Testis (tissue), 3 donors: ENCODE results near the gene MROH2A. TPM values are rescaled to one million over a fixed set of nuclear protein-coding genes. Genes with fewer than 3 reads are reported as not detected.

ENCODE experiments used
- DNase-seq: peaks from one replicate; pipeline ENCODE4 v3.0.0-alpha.2; 2019
- H3K27ac ChIP-seq, 2 donors: fragments of 200-600 bp; sonication (generic); one replicate each; pipeline ENCODE4 v1.5.1; 2019
- H3K27me3 ChIP-seq: fragments of 200-600 bp; sonication (generic); one replicate; pipeline ENCODE4 v1.5.1; 2019
- H3K36me3 ChIP-seq: fragments of 200-600 bp; sonication (generic); one replicate; pipeline ENCODE4 v1.5.1; 2017; ENCODE audit warnings: low read depth; ENCODE audit errors: missing control alignments
- H3K4me1 ChIP-seq: fragments of 200-600 bp; sonication (generic); one replicate; pipeline ENCODE4 v1.5.1; 2019
- H3K4me3 ChIP-seq, 2 donors: fragments of 200-600 bp; sonication (generic); one replicate each; pipeline ENCODE4 v1.5.1; 2017 to 2019
- H3K9me3 ChIP-seq: fragments of 200-600 bp; sonication (generic); one replicate; pipeline ENCODE4 v1.5.1; 2017
- POLR2A ChIP-seq: fragments of 450-650 bp; IDR thresholded peaks from one replicate; pipeline ENCODE4 v1.6.1; 2017; ENCODE audit warnings: antibody characterized with exemption, mild to moderate bottlenecking, moderate library complexity
- WGBS, 2 donors: methylation state at CpG; one replicate each; pipeline ENCODE4 v1.1.5; 2018; 5-methylcytosine and 5-hydroxymethylcytosine counted together
- intact Hi-C: fragments of 100-400 bp; cut with DNase I; formaldehyde crosslinking; loops from one replicate; pipeline ENCODE4 v1.15.1; 2023; ENCODE audit warnings: low total_unique reads
- polyA plus RNA-seq: library from polyadenylated mRNA; stranded (reverse); fragments of 350-450 nt; fragmentation: Illumina TruSeq; extraction: RNeasy Lipid Tissue Mini Kit (QIAGEN cat#74804); gene quantifications from one replicate; pipeline ENCODE4 v1.2.3, GENCODE V29; 2014; ENCODE audit warnings: low read depth, low replicate concordance; ENCODE audit not compliant: insufficient read depth
- total RNA-seq, 2 donors: library from RNA; depleted of rRNA; stranded (reverse); fragments of >200 nt; gene quantifications; one replicate each; pipeline ENCODE4 v1.2.3, GENCODE V29; 2016
- TF ChIP-seq, protein P1 (sequence below), 3 experiments: fragments of 450-650 bp in 2 of 3; fragments of 200-600 bp in 1 of 3; sonication (generic) in 1 of 3; IDR thresholded peaks; one replicate each; pipeline ENCODE4 v1.5.1; 2016 to 2019; ENCODE audit warnings: antibody characterized with exemption in 3 of 3, mild to moderate bottlenecking in 2 of 3, moderate library complexity in 1 of 3

MROH2A gene
- total and polyA plus RNA-seq, 3 donors from 2014 or later = 5.1 to 10.7 (median 5.3) TPM

DNA sequence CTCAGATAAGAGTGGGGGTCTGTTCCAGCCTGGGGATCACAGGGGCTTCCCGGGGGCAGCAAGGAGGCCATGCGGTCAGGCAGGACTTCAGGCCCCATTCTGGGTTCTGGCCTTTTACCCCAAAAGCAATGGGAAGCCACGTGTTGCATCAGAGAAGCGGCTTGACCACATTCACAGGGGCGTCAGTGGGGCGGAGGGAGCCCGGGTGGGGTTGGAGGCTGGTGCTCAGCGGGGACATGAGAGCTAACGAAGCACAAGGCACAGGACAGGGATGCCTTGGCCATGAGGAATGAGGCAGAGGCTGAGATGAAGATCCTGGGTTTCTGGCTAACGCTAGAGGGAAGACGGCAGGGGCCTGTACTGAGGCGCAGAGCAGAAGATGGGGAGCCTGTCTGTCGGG, 70.1 kb downstream of the MROH2A start:
- H3K27ac ChIP-seq = no peak overlapping the region
- TF ChIP-seq, protein P1, sequence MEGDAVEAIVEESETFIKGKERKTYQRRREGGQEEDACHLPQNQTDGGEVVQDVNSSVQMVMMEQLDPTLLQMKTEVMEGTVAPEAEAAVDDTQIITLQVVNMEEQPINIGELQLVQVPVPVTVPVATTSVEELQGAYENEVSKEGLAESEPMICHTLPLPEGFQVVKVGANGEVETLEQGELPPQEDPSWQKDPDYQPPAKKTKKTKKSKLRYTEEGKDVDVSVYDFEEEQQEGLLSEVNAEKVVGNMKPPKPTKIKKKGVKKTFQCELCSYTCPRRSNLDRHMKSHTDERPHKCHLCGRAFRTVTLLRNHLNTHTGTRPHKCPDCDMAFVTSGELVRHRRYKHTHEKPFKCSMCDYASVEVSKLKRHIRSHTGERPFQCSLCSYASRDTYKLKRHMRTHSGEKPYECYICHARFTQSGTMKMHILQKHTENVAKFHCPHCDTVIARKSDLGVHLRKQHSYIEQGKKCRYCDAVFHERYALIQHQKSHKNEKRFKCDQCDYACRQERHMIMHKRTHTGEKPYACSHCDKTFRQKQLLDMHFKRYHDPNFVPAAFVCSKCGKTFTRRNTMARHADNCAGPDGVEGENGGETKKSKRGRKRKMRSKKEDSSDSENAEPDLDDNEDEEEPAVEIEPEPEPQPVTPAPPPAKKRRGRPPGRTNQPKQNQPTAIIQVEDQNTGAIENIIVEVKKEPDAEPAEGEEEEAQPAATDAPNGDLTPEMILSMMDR (IDR thresholded peaks at IDR 0.05) = no peak
- no peak for TF ChIP-seq POLR2A
- intact Hi-C loops = no loop called here
- no peaks in the 10 kb centered on the region for H3K27me3 ChIP-seq
- H3K36me3 ChIP-seq = no peaks in the 10 kb centered on the region
- H3K4me1 ChIP-seq = no peaks in the 10 kb centered on the region
- H3K9me3 ChIP-seq = no peaks in the 10 kb centered on the region
- no peak for DNase-seq
- 92% methylated on average over 13 of the region's 13 CpGs for WGBS, 2 donors
- H3K4me3 ChIP-seq = no peak overlapping the region

DNA sequence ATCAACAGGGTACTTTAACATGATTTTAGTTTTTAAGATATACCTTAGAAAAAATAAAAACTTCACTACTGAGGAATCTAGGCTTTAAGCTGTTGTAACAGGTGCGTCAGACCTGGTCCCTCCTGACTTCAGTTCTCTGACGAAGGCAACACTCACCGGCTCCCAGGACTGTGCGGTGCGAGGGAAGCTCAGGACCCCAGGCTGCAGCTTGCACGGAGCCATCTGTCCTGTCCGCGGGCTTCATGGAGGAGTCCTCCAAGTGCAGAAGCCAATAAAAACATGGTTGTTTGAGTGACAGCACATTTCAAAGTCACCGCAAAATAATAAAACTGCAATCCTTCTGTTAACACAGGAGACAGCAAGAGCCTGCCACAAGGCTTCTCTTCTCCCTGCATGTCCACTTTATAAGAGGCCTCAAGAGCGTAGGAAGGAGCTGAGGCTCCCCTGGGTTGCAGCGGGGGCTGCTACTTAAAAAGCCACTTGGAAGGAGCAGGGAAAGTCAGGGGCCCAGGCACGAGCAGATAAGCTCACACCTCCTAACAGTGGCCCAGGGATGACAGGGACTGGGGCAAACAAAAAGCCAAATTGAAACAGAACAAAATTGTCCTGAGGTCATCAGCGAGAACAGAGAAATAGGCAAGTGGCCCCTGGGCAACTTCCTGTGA, 71.6 kb downstream of the MROH2A start:
- H3K36me3 ChIP-seq = no peaks in the 10 kb centered on the region
- WGBS, 2 donors = 93 to 97% methylated on average over 13 of the region's 13 CpGs
- intact Hi-C loops = no loop called here
- no peak overlapping the region for H3K27ac ChIP-seq
- no peaks in the 10 kb centered on the region for H3K9me3 ChIP-seq
- H3K27me3 ChIP-seq = no peaks in the 10 kb centered on the region
- no peak for TF ChIP-seq POLR2A
- TF ChIP-seq, protein P1 (IDR thresholded peaks at IDR 0.05) = no peak
- DNase-seq = no peak
- H3K4me3 ChIP-seq = no peak overlapping the region
- no peaks in the 10 kb centered on the region for H3K4me1 ChIP-seq

DNA sequence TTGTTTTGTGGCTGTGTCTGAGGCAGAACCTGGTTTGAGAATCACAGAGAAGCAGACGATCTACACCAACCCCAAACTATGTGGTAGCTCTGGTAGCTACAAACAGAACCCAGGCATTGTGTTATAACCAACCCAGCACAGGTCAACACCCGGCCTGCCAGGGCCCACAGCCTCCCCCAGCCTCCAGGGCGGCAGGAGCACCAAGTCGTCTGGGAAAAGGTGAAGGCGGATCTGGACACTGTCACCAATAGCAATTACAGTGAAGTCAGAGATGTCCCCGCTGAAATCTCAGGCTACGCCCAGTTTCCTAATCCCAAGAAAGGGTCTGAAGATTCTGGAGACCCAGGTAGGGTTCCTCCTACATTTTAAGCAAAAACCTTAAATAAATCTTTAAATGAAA, 72.6 kb downstream of the MROH2A start:
- WGBS, 2 donors = 88 to 92% methylated on average over 7 of the region's 7 CpGs
- H3K4me1 ChIP-seq = no peaks in the 10 kb centered on the region
- H3K27ac ChIP-seq = no peak overlapping the region
- H3K9me3 ChIP-seq = no peaks in the 10 kb centered on the region
- no peak for DNase-seq
- H3K36me3 ChIP-seq = no peaks in the 10 kb centered on the region
- H3K27me3 ChIP-seq = no peaks in the 10 kb centered on the region
- H3K4me3 ChIP-seq = no peak overlapping the region
- no peak for TF ChIP-seq POLR2A
- TF ChIP-seq, protein P1 (IDR thresholded peaks at IDR 0.05) = no peak
- intact Hi-C loops = no loop called here

DNA sequence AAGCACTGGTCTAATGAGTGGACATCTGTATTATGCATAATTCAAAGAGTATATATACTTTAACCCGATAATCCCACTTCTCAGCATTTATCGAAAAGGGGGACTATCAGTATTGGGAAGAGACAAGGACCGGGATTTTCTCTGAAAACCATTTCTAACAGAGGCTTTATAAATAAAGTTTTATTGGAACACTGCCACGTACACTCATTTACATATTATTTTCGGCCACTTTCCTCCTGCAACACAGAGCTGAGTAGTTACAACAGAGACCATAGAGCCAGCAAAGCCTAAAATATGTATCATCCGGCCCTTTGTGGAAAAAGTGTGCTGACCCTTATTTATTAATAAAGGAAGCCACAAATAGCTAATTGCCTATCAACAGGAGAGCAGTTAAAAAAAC, 73.0 kb downstream of the MROH2A start:
- 93 to 96% methylated on average over 6 of the region's 6 CpGs for WGBS, 2 donors
- no peaks in the 10 kb centered on the region for H3K4me1 ChIP-seq
- H3K27ac ChIP-seq = no peak overlapping the region
- H3K9me3 ChIP-seq = no peaks in the 10 kb centered on the region
- no peaks in the 10 kb centered on the region for H3K27me3 ChIP-seq
- intact Hi-C loops = no loop called here
- H3K4me3 ChIP-seq = no peak overlapping the region
- no peaks in the 10 kb centered on the region for H3K36me3 ChIP-seq
- TF ChIP-seq, protein P1 (IDR thresholded peaks at IDR 0.05) = no peak
- TF ChIP-seq POLR2A = no peak
- DNase-seq = no peak

DNA sequence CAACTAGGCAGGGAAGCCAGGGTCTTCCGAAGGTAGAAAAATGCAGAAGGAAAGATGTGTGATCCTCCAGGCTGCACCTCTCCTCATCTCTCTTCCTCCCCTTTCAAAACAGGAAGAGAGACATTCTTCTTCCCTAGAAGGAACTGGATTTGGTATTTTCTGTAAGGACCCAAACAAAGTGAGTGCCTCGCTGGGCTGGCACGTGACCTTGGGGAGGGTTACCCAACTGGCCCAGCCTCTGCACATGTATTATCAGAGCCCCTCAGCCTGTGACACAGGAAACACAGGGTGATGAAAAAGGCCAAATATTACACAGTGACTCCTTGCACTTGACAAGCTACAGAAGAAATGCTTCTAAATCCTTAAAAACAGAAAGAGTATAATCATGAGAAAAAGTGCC, 73.9 kb downstream of the MROH2A start:
- TF ChIP-seq, protein P1 (IDR thresholded peaks at IDR 0.05) = no peak
- TF ChIP-seq POLR2A = no peak

More for the DNA sequence above, 73.9 kb downstream of the MROH2A start:
- no peaks in the 10 kb centered on the region for H3K4me1 ChIP-seq
- 72 to 83% methylated on average over 3 of the region's 3 CpGs for WGBS, 2 donors
- intact Hi-C loops = no loop called here
- H3K9me3 ChIP-seq = no peaks in the 10 kb centered on the region
- no peak overlapping the region for H3K4me3 ChIP-seq
- peak; percentile 8 for DNase-seq
- no peaks in the 10 kb centered on the region for H3K27me3 ChIP-seq
- no peak overlapping the region for H3K27ac ChIP-seq
- H3K36me3 ChIP-seq = no peaks in the 10 kb centered on the region
